Measurements from ENCODE around the gene XPNPEP1.

- TF ChIP-seq CTCF (IDR thresholded peaks at IDR 0.05; ENCODE audit: low read depth, low read length, poor library complexity, severe bottlenecking) (no peak), EZH2phosphoT487 (IDR thresholded peaks at IDR 0.05; ENCODE audit: borderline replicate concordance, low read length) (no peak)
Measured at GRCh38 chr10:109886037-109886780, 37.1 kb downstream of the XPNPEP1 start.

Data from DOHH2 (cell line).